HFF-Myc (cell line): ENCODE results near the gene CACNA1C.
A peak's percentile ranks its signal among the peaks of the same experiment; 100 is the strongest.

Experiments
- DNase-seq: peaks from one replicate; pipeline ENCODE4 v3.0.0-alpha.2; 2011; ENCODE audit warnings: low read depth; ENCODE audit errors: extremely low read depth
- H3K4me3 ChIP-seq: replicated peaks from 2 replicates; pipeline ENCODE4 v1.5.1; 2011; ENCODE audit warnings: low read depth, mild to moderate bottlenecking, control low read depth, low read length
- CTCF ChIP-seq: IDR thresholded peaks from 2 replicates; pipeline ENCODE4 v1.5.1; 2012; ENCODE audit warnings: mild to moderate bottlenecking, low read depth, low read length, control low read depth; ENCODE audit errors: missing control alignments

CACNA1C gene

DNA sequence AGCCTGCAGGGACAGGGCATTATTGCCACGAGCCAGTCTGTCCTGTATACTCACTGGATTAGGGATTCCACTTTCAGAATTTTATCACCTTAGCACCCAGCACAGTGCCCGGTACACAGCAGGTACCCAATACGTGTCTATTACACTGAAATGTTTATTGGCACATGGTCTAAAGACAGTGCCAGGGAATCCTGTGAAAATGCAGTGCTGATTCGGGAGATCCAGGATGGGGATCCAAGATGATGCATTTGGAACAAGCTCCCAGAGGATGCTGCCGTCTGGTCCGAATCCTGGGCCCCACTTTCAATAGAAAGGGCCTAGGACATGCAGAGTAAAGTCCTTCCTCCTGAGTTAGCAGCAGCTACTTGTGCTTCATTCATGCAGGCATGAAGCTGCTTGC is 230.7 kb downstream of the CACNA1C start:
- no peak overlapping the region for H3K4me3 ChIP-seq
- DNase-seq = no peak
- no peak for TF ChIP-seq CTCF

DNA sequence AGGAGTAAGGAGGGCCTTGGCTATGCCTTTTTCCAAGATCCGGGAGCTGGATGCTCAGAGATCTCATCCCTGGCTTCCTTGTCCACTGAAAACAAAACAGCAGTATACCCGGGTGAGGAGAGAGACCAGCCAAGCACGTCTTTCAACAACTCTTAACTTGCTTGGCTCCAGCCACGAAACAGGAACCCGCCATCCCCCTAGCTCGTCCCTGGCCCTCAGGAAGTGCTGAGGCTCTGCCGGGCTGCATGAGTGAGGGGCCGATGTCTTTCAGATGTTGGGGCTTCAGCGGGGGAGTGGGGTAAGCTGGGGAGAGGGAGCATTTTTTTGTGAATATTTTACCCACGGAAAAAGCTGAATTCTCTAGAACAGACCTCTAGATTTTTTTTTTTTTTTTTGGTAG is 231.1 kb downstream of the CACNA1C start:
- TF ChIP-seq CTCF = no peak
- peak overlapping the region; percentile 14; the same call in 1 of the 2 replicates for H3K4me3 ChIP-seq
- DNase-seq = no peak

DNA sequence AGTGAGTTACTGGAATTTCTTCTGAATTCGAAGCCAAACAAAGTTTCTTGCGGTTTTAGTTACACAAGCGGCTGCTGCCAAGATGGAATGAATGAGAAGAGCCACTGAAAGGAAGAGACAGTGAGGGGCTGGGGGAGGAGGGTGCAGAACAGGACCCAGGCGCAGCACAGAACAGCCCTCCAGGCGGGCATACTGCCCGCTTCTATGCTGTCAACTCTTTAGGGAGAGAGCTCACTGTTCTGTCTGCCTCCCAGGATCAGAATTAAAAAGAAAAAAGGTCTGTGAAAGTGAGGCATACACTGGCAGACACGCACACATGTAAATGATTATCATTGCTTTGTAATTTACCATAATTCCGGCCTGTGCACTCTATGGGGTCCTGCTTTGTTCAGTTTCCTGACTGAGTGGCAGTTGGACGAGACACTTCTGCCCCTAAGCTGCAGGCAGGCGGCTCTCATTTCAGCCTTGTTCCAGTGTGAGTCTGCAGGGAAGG is 231.6 kb downstream of the CACNA1C start:
- TF ChIP-seq CTCF = no peak
- H3K4me3 ChIP-seq = peak overlapping the region; percentile 14
- no peak for DNase-seq

- DNase-seq = peak; percentile 77
- H3K4me3 ChIP-seq = no peak overlapping the region; the same call in 1 of the 2 replicates
- TF ChIP-seq CTCF = peak; percentile 82
These were observed 232.1 kb downstream of the CACNA1C start for GRCh38 chr12:2284857-2285256.

- DNase-seq = no peak
- TF ChIP-seq CTCF = no peak
- H3K4me3 ChIP-seq = no peak overlapping the region
These were observed 232.7 kb downstream of the CACNA1C start for GRCh38 chr12:2285462-2285861.

GRCh38 chr12:2286047-2286446 is 233.3 kb downstream of the CACNA1C start:
- no peak overlapping the region for H3K4me3 ChIP-seq
- no peak for DNase-seq
- no peak for TF ChIP-seq CTCF

- no peak overlapping the region for H3K4me3 ChIP-seq
- no peak for DNase-seq
- no peak for TF ChIP-seq CTCF
These were observed 233.8 kb downstream of the CACNA1C start for GRCh38 chr12:2286461-2287131.
